Inflammatory macrophage treated with lipopolysaccharide for 4 hours (primary cell): ENCODE results near the gene XIST.
"Not testable (repeated sequence)": the region's sequence is repeated elsewhere in the genome, so short reads cannot be mapped to it uniquely, and the experiment has no call there.

ENCODE experiments used
- DNase-seq: peaks from one replicate; pipeline ENCODE4 v3.0.0-alpha.2; 2020

XIST gene

GRCh38 chrX:73838123-73838522 is 14.4 kb downstream of the XIST start:
- DNase-seq, result no peak

- no peak for DNase-seq
Observed at GRCh38 chrX:73836956-73837477, 15.5 kb downstream of the XIST start.

- no peak for DNase-seq
Observed at GRCh38 chrX:73834219-73834618, 18.3 kb downstream of the XIST start.

GRCh38 chrX:73832319-73832718 is 20.2 kb downstream of the XIST start:
- no peak for DNase-seq

GRCh38 chrX:73831500-73831899 is 21.0 kb downstream of the XIST start:
- no peak for DNase-seq

GRCh38 chrX:73830489-73831414 is 21.8 kb downstream of the XIST start:
- no peak for DNase-seq

- no peak for DNase-seq
Observed at GRCh38 chrX:73829890-73830466, 22.5 kb downstream of the XIST start.

GRCh38 chrX:73828080-73828720 is 24.3 kb downstream of the XIST start:
- no peak for DNase-seq

- no peak for DNase-seq
Observed at GRCh38 chrX:73827406-73827805, 25.1 kb downstream of the XIST start.

GRCh38 chrX:73826996-73827395 is 25.5 kb downstream of the XIST start:
- no peak for DNase-seq

- no peak for DNase-seq
Observed at GRCh38 chrX:73825569-73825968, 26.9 kb downstream of the XIST start.

GRCh38 chrX:73823473-73824004 is 29.0 kb downstream of the XIST start:
- no peak for DNase-seq

GRCh38 chrX:73822775-73823174 is 29.7 kb downstream of the XIST start:
- no peak for DNase-seq

- DNase-seq, result no peak
Observed at GRCh38 chrX:73821921-73822559, 30.5 kb downstream of the XIST start.

GRCh38 chrX:73819864-73820558 is 32.5 kb downstream of the XIST start:
- not testable (repeated sequence) for DNase-seq

- DNase-seq, result no peak
Observed at GRCh38 chrX:73818200-73819116, 34.1 kb downstream of the XIST start.

GRCh38 chrX:73817393-73818199 is 34.9 kb downstream of the XIST start:
- DNase-seq, result no peak

GRCh38 chrX:73812256-73812655 is 40.3 kb downstream of the XIST start:
- DNase-seq, result no peak

- not testable (repeated sequence) for DNase-seq
Observed at GRCh38 chrX:73804109-73804508, 48.4 kb downstream of the XIST start.

GRCh38 chrX:73799888-73800287 is 52.6 kb downstream of the XIST start:
- DNase-seq, result no peak
